SIG-M5 treated with dmso at 0.1 percent for 504 hours (cell line): ENCODE results near the gene SLIT3.
A peak's percentile ranks its signal among the peaks of the same experiment; 100 is the strongest.

Source experiments
- DNase-seq: peaks from one replicate; lab custom pipeline; 2025; ENCODE audit not compliant: unreplicated experiment; lab: John Stamatoyannopoulos, UW

SLIT3 gene

GRCh38 chr5:168818558-168818957, 482.4 kb downstream of the SLIT3 start:
- no peak for DNase-seq

GRCh38 chr5:168817591-168817990, 483.3 kb downstream of the SLIT3 start:
- DNase-seq = no peak

- no peak for DNase-seq
Observed at GRCh38 chr5:168816661-168817060, 484.3 kb downstream of the SLIT3 start.

GRCh38 chr5:168813184-168813968, 487.6 kb downstream of the SLIT3 start:
- no peak for DNase-seq

GRCh38 chr5:168810641-168811040, 490.3 kb downstream of the SLIT3 start:
- DNase-seq = no peak

- DNase-seq = no peak
Observed at GRCh38 chr5:168809218-168809617, 491.7 kb downstream of the SLIT3 start.

GRCh38 chr5:168808051-168808616, 492.8 kb downstream of the SLIT3 start:
- DNase-seq = no peak

- DNase-seq = no peak
Observed at GRCh38 chr5:168807287-168807686, 493.7 kb downstream of the SLIT3 start.

- no peak for DNase-seq
Observed at GRCh38 chr5:168803541-168803940, 497.4 kb downstream of the SLIT3 start.

GRCh38 chr5:168802337-168802736, 498.6 kb downstream of the SLIT3 start:
- no peak for DNase-seq

- DNase-seq = no peak
Observed at GRCh38 chr5:168801567-168801966, 499.4 kb downstream of the SLIT3 start.

- no peak for DNase-seq
Observed at GRCh38 chr5:168800701-168801100, 500.2 kb downstream of the SLIT3 start.

- DNase-seq = no peak
Observed at GRCh38 chr5:168798065-168799023, 502.6 kb downstream of the SLIT3 start.

GRCh38 chr5:168796593-168797580, 504.1 kb downstream of the SLIT3 start:
- no peak for DNase-seq

- DNase-seq = no peak
Observed at GRCh38 chr5:168796000-168796399, 504.9 kb downstream of the SLIT3 start.

- DNase-seq = peak; percentile 56
Observed at GRCh38 chr5:168793841-168794837, 506.8 kb downstream of the SLIT3 start.

GRCh38 chr5:168792678-168793077, 508.3 kb downstream of the SLIT3 start:
- no peak for DNase-seq

GRCh38 chr5:168790671-168791250, 510.2 kb downstream of the SLIT3 start:
- DNase-seq = no peak
